Measurements from ENCODE around the gene COA3.

COA3 gene

DNA sequence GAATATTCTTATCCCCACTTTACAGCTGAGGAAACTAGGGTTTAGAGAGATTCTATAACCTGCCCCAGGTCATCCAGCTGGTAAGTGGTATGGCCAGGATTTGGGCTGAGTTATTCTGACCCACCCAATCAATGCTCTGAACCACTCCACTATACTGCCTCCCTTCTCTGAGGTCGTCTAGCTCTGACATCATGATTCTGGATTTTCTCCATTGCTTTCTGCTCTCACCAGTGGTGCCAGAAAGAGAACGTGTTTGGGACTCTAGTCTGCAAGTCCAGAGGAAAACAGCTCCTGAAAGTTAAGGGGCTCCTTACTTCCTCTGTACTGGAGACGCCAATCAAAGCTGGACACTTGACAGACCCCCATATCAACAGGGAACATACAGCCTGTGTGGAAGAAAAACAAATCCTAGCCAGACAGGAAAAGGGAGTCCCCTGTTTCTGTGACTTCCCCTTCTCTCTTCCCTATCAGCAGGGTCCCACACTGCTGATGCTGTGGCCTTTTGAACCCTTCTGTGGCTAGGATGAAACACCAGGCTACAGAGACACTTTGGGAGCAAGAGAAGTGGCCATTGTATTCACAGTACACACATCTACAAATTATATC is 47.7 kb downstream of the COA3 start:
- no peak for DNase-seq (ENCODE audit: low read depth in 2 of 2)

- no peak for DNase-seq (ENCODE audit: low read depth in 2 of 2)
Observed at GRCh38 chr17:42748908-42749798, 49.4 kb downstream of the COA3 start.

- DNase-seq (ENCODE audit: low read depth in 2 of 2), result no peak
Observed at GRCh38 chr17:42748202-42748907, 50.1 kb downstream of the COA3 start.
